Hematopoietic multipotent progenitor cell treated with erythropoietin and hydrocortisone succinate and interleukin-3 and kit ligand, for 4 days (in vitro differentiated cells): ENCODE data around the gene LEMD3.

ENCODE experiments used
- DNase-seq: peaks from one replicate; pipeline ENCODE4 v3.0.0-alpha.2; 2015

The LEMD3 gene

GRCh38 chr12:65169320-65170208 is at the start of gene LEMD3:
Gene LEMD3 (plus strand): TSS chr12:65169583. CDS start chr12:65169597, 14 bp downstream.
- DNase-seq: peak; percentile 97

GRCh38 chr12:65121049-65121955 is 48.1 kb upstream of the LEMD3 start, which contains the start of gene WIF1:
Gene WIF1 (minus strand): TSS chr12:65121305. CDS start chr12:65121191, 114 bp downstream.
- DNase-seq: peak; percentile 63

- no peak for DNase-seq
Measured at GRCh38 chr12:65121956-65122469, 47.4 kb upstream of the LEMD3 start.

DNA sequence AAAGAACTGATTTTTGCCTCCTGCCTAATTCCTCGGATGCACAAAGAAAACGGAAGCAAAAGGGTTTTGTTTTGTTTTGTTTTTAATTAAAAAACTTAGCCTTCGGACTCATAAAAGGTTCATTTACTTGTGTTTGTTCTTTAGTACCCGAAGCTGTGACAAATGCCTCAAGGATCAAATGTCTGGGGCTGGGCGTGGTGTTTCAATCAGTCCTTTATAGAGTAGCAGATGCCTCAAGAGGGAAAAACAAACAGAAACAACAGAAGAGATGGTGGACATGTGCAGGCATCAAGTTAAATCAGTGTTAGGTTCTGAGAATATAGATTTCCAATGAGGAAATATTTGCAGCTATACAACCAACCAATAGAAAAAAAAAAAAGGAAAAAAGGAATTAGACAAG is 46.7 kb upstream of the LEMD3 start:
- DNase-seq: no peak

- peak; percentile 92 for DNase-seq
Measured at GRCh38 chr12:65123435-65124063, 45.8 kb upstream of the LEMD3 start.

DNA sequence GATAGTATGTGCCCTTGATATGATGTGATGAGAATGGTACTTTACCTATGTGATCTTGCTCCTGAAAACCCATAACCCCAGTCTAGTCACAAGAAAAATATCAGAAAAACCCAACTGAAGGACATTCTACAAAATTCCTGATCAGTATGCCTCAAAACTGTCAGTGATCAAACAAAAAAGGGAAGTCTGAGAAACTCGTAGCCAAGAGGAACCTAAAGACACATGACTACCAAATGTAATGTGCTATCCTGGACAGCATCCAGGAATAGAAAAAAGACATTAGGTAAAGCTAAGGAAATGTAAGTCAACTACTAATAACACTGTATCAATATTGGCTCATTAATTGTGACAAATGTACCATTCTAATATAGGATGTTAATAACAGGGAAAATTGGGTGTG is 44.1 kb upstream of the LEMD3 start:
- DNase-seq: peak; percentile 50

DNA sequence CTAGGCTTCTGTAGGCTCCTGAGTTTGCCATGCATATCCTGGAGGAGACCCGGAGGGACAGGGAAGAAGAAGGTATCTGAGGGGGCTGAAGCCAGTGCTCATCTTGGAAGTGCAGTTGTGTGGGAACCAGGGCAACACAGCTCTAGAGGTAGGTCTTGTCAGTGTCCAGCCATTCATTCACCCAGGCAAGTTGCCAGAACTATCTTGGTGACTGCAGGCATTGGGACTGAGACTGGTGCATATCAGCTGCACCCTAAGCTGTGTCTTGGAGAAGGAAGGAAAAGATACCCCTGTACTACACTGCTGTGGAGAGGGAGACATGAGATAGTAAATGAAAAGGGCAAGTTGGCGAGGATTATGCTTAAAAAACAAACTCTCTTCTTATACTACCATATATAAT is 43.4 kb upstream of the LEMD3 start:
- DNase-seq: peak; percentile 86

GRCh38 chr12:65126482-65126881 is 42.9 kb upstream of the LEMD3 start:
- no peak for DNase-seq

DNA sequence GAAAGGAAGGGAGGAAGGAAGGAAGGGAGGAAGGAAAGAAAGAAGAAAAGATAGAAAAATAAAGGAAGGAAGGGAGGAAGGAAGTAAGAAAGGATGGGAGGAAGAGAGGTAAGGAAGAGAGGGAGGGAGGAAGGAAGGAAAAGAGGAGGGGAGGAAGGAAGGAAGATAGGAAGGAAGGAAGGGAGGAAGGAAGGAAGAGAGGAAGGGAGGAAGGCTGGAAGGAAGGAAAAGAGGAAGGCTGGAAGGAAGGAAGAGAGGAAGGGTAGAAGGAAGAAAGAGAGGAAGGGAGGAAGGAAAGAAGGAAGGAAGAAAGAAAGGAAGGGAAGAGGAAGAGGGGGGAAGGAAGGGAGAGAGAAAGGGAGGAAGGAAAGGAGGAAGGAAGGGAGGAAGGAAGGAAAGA is 35.5 kb upstream of the LEMD3 start:
- DNase-seq: no peak

DNA sequence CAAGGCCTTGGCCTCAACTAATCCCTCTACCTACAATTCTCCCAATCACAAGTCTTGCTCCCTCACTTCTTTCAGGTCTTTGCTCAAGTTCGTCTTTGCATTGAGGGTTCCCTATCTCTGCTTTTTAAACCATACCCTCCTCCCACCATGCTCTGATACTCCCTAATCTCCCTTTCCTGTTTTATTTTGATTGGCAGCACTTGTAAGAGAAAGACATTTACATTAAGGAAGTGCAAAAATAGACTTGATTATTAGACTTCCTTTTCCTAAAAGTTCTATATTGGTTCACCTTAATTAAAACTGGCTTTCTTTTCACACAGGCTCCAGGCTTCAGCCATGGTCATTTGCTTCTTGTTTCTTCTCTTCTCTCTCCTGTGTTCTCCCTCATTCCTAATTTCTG is 30.0 kb upstream of the LEMD3 start:
- peak; percentile 38 for DNase-seq

DNA sequence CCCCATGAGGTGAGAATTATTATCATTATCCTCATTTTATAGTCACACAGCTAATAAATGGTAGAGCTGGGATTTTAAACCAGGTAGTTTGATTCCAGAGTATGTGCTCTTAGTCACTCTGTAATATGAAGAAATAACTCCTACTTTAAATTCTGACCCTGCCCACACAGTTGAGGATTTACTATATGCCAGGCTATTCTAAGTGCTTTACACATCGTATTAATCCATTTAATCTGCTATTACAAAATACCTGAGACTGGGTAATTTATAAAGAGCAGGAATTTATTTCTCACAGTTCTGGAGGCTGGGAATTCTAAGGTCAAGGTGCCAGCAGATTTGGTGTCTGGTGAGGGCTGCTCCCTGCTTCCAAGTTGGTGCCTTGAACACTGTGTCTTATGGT is 28.6 kb upstream of the LEMD3 start:
- DNase-seq: no peak

GRCh38 chr12:65147312-65147905 is 22.0 kb upstream of the LEMD3 start:
- no peak for DNase-seq

DNA sequence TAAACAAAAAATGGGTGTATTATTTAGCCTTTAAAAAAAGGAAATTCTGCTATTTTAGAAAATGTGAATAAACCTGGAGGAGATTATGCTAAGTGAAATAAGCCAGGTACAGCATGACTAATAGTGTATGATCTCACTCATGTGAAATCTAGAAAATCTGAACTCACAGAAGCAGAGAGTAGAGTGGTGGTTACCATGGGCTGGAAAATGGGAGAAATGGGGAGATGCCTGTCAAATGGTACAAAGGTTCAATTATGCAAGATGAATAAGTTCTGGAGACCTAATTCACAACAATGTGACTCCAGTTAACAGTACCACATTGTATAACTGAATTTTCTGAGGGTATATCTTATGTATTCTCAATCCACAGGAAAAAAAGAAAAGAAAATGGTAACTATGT is 17.4 kb upstream of the LEMD3 start:
- DNase-seq: no peak

GRCh38 chr12:65152596-65152995 is 16.8 kb upstream of the LEMD3 start:
- peak; percentile 39 for DNase-seq

GRCh38 chr12:65155784-65156183 is 13.6 kb upstream of the LEMD3 start:
- DNase-seq: peak; percentile 10

DNA sequence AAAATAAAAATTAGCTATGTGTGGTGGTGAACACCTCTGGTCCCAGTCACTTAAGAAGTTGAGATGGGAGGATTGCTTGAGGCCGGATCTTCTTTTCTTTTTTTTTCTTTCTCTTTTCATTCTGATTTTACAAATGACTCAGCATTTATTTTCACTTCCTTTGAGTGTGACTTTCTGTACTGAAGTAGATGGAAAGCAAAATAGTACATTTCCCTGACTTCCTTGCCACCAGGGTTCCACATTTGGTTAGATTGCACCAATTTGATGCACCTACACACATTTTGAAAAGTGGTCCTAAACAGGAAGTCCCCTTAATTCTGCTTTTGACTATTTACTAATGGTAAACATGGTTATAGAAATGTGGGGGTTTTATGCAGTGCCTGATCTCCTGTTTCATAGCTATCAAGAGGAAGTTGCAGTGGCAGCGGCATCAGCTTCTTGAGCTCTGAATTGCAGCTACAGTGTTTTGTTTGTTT is 13.0 kb upstream of the LEMD3 start:
- DNase-seq: peak; percentile 77

DNA sequence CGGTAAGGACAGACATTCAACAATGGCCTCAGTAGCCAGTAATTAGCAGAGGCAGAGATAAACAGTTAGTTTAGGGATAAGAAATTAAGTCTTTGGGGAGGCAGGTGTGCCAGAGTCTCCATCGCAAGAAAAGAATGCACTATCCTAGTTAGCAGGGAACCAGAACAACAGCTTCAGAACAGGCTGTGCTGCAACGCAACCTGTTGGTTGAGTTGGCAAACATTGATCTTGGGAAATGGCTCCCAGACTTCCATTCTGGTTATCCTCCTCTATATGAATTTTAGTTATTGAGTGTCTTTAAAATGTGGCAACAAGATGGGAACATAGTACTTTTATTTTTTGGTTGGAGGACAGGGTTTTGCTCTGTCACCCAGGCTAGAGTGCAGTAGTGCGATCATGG is 12.3 kb upstream of the LEMD3 start:
- no peak for DNase-seq

- no peak for DNase-seq
Measured at GRCh38 chr12:65162609-65163008, 6.8 kb upstream of the LEMD3 start.

GRCh38 chr12:65164244-65164643 is 5.1 kb upstream of the LEMD3 start:
- no peak for DNase-seq

DNA sequence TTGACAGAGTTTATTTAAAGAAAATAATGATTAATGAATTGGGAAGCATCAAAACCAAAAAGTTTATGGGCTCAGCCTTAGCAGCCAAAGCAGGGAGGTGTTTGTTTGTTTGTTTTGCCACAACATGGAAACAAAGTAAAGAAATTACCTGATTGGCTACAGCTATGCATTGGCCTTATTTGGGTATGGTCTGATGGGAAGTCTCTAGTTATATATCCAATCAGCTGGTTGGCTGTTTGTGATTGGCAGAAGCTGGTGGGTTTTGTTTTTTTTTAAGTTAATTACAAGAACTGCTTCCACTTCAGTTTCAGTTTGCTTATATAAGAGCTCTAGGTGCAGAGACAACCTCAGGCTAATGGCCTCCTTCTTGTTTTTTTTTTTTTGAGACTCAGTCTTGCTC is 4.6 kb upstream of the LEMD3 start:
- no peak for DNase-seq

- peak; percentile 41 for DNase-seq
Measured at GRCh38 chr12:65168681-65169319, 583 bp upstream of the LEMD3 start.
